ENCODE data around the gene BTRC. TPM values are rescaled to one million over a fixed set of nuclear protein-coding genes. Genes with fewer than 3 reads are reported as not detected.

Gene BTRC
- total RNA-seq, 1 donor from 2014 or later = 19.0 TPM

DNA sequence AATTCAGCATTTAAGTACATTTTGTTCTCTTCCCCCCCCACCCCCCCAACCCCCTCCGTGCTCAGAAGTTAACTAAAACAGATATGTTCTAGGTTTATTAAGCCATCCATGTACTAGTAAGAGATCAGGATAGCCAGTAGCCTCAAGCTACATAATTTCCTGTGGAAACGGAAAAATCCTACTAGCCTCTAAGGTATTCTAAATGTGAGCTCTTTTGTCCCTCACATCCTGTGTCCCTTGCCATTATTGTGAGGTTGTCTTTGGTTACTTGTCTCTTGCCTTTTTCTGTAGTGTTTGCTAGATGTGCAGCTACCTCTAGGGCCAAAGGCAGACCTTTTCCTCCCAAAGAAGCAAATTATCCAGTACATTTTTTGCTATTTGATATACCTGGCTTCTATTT, 92.1 kb downstream of the BTRC start:
- no peak for ATAC-seq

DNA sequence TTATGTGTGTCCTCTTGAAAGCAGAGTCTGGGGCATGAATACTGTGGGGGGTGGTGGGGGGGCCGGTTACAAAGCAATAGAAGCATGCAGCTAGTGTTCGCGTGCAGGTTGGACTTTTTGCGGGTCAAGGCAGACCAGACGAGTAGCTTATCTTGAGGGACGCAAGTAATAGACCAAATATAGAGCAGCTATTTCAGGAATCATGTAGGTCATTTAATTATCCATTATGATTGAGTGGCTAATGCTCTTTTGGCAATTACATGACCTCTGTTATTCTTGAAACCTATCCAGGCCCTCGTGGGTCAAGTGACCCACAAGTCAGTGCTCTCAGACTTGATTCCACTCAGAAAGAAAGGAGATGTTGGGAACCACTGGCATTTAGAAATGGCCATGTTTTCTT, 93.0 kb downstream of the BTRC start:
- ATAC-seq = no peak

DNA sequence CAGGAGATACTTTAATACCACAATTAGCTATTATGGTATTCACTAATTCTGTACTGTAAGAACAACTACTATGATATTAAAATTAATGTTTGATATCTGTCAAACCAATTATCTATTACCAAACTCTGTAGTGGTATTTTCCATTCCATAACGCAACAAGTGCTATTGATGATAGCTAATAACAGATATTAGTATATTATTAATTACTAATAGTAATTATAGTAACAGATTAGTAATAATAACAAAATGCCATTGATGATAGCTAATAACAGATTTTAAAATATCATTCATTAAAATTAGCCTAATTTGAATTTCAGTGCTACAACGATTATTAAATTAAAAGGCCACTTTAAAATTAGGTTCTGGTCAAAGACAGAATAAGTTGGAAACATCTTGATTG, 93.5 kb downstream of the BTRC start:
- ATAC-seq = no peak

DNA sequence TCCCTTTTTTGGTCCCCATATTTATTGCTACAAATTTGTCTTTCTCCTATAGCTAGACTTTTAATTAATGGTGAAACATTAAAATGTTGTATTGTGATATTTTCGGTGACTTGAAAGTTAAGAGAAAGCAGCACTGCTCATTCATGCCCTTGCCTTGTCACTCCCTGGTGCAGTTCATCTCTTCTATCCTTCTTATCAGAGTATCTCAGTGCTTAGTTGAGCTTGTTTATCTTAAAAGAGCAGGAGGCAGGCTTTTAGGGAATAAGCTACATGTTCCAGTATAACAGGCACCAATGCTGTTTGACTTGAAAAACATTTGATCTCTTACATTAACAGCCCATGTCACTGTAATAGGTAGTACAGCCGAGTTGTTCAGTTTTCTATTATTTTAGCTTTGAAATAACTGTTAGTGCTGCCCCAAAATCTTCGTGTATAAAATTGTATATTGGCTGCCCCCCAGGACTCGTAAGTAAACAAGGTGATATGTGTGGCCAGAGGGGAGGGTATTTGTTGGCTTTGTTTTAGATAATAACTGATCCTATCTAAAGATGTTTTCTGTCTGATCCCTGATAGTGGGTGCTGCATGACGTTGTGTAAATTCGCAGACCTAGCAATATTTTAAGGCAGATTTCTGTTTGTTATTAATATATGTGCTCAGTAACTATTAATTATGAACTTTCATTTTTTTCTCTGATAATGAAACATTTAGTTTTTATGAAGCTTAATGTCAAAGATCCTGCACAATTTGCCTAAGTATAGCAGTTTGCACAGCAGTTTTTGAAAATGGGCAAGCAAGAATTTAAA, 96.5 kb downstream of the BTRC start:
- ATAC-seq = no peak

DNA sequence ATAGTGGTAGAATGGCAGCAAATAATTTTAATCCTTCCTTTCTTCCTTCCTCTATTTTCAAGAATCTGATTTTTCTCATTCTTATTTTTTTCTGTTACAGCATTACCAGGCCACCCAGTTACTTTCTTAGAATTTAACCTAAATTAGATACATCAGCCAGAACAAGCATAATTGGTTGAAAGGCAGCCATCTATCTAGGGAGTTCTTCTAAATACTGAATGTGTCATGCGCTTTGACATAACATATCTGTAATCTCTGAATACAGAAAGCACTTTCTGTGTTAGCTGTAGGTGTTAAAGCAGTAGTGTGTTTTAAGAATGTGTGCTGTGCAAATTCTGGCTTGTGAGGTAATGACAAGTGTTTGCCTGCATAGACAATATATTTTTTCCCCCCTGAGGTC, 97.3 kb downstream of the BTRC start:
- no peak for ATAC-seq

DNA sequence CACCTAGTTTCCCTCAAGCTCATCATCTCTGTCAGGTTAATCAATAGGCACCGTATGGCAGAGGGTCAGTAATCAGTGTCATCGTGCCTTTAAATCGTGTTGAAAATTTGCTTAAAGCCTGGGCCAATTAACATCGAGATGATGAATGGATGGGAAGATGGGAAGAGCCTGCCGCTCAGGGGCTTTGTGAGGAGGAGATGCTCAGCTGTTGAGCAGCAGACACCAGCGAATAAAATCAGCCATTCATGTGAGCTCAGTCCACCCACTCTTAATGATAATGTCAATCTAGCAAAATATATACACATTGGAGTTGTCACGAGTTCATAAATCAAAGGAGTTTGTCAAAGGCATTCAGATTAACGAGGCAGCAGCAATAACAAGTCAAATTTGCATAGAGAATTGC, 97.7 kb downstream of the BTRC start:
- no peak for ATAC-seq

DNA sequence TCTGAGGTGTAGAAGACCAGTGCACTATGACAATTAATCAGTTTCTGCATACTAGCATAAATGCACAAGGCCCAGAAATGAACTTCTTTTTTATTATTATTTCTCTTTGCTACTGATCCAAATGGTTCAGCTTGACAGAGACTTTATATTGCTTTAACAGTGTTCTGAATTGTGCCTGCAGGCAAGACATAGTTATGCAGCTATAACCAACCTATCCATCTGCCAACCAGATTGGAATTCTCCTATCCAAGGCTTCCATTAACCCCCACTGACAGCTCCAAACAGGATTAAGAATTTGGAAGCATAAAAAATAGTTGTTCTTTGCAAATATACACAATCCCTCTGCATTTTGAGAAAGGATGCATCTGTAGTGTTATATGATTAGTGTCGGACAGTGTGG, 98.2 kb downstream of the BTRC start:
- no peak for ATAC-seq

DNA sequence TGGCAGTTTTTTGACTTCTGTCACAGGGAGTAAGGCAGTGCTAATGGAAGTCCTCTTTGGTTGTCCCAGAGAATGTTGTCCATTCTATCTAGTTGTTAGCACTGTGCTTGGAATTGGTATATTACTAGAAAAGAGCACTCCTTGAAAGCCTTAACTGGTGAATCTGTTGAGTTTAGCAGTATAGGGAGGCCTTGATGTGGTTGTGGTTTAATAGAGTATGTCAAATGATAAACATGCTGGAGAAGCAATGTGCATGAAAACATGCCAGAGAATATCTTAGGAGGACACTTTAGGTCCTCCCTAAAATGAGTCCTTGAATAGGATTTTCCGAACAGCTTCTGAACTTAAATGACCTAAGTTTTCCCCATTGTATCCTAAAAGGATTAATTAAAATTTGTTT, 98.6 kb downstream of the BTRC start:
- no peak for ATAC-seq

DNA sequence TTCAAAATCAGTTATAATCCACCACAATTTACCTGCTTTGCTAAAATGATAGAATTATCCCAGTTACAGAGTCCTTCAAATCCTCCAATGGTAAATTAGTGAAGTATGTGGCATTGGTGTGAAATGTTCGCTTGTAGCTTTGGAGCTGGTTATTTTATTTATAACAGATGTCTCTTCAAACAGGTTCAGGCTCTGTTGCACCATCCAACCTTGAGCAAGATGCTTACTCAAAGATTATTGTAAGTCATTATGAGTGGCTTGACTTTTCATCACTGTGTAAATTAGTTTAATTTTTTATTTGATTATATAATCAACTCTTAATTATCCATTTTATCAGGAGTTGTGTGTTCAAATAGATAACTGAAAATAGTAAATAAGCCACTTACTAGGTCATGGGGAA, 99.4 kb downstream of the BTRC start:
- ATAC-seq = no peak

DNA sequence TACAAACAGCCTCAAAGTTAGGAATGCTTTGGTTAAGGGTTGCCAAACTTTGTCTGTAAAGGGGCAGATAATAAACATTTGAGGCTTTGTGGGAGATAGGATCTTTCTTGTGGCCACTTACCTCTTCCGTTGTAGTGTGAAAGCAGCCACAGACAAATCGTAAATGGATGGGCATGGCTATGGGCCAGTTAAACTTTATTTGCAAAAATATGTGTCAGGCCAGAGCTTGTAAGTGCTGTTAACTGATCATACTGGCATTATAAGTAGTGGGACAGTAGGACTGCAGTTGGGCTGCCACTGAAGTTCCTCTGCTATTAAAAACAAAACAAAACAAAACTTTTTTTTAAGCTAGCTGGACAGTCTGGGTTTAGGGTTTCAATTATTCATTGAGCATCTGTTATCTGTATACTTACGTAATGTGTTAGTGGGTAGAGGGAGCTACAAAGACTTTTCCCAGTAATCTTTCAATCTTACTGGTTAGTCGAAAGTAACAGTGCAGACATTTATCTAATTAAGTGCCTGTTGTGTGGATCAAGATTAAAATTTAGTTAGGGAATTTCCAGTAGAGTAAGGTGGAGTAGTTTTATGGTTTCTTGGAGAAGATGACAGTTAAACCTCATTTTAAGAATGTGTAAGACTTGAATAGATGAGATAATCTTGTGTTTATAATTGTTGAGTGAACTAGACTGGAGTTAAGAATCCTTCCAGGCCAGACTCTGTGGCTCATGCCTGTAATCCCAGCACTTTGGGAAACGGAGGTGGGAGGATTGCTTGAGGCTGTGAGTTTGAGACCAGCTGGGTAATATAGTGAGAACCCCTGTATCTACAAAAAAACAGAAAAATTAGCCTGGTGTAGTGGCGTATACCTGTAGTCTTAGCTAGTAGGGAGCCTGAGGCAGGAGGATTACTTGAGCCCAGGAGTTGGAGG, 100.1 kb downstream of the BTRC start:
- no peak for ATAC-seq

DNA sequence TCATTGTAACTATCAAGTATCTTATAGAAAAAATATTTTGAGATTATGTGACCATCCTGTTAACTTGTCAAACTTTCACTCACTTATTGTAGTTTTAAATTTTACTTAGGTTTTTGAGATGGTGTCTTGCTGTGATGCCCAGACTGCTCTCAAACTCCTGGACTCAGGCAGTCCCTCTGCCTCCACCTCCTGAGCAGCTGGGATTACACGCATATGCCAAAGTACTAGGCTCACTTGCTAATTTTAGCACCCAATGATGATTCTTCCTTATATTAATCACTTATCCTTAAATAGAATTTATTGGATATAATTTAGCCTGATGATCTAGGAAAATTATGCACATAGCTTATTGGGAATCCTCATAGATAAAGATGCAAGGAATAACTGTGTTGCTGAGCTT, 104.9 kb downstream of the BTRC start:
- ATAC-seq = no peak

DNA sequence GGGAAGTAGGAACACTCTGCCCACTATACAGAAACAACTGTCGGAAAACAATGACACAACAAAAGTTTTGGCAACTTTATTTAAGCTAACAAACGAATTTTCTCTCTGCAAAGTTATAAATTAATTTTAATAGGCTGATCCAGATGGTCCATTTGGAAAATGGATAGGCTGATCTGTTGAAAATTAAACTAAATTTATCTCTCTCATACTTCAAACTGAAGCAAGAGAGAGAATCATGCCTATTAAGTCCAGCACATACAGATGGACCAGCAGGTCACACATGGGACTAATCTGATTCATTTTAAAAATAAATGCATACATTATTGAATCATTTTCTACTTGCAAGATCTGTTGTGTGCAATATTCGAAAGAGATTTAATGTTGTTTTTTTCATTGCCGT, 110.1 kb downstream of the BTRC start:
- ATAC-seq = no peak

DNA sequence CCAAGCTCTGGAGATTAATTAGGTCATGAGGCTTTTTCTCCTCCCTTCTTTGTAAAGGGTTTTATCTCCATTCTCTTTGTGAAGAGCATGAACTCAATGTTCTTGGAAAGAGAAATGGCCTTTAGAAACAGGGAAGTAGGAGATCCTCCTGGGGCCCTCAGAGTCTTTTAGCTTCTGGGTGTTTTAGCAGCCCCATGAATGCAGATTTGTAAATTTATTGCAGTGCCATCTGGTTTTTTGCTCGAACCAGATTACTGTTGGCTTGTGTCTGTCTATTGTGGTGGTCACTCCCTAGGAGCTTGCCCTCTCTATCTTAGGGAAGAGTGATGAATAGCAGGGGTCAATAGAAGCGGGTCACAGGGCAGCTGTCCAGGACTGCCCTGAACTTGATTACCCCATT, 110.6 kb downstream of the BTRC start:
- ATAC-seq = no peak

DNA sequence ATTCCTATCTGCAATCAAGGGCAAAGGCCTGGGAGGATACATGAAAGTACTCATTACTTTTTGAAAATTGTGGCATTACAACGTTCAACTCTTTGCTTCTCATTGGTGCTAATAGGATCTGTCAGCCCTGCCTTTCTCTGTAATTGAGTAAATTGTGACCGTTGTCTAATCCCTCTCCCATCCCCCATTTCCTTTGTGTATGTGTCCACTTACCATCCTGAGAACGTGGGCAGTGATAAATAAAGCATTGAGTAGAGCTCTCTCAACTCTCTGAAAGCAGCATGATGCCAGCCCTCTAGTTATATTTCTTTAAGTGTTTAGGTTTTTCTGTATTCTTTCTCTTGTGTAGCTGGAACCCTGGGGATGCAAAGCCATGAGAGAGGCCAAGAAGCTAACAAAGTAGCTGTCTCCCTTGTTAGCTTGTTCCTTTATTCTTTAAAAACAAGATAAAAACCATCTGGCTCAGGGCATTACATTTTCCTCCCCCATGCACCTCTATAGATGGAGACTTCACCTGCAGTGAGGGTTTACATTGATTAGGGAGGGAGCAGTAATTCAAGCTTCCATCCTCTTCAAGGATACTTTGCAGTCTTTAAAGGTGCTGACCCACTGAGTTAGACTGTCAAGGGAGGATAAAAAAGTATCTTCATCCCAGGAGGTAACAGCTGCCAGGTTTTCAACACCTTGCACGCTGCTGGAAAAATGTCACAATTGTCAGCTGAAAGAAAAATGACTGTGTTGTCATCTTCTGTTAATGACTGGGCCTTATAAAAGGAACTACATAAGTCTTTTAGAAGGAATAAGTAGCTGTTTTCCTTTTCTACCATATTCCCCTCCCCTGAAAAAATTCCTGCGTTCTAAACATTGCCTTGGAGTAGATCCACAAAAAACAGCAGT, 112.3 kb downstream of the BTRC start:
- no peak for ATAC-seq

DNA sequence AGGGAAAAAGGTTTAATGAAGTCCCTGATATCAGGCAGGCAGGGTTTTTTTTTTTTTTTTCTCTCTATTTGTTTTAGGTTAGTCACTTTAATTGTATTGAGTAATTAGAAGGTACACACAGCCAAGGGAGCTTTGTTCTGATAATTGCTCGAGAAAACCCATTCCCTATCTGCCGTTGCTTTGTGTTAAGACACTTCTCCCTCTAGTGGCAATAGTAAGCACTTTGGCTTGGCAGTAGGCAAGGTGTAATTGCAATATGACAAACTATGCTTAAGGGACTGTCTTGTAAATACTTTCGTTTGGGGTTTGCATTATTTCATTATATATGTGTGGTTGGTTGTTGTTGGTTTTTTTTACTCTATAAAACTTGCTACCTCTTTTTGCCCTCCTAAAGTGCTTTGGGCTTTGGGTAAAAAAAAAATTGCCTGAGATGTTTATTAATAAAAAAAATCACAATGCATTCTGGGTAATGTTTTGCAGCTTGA, 113.4 kb downstream of the BTRC start:
- ATAC-seq = peak; percentile 84

DNA sequence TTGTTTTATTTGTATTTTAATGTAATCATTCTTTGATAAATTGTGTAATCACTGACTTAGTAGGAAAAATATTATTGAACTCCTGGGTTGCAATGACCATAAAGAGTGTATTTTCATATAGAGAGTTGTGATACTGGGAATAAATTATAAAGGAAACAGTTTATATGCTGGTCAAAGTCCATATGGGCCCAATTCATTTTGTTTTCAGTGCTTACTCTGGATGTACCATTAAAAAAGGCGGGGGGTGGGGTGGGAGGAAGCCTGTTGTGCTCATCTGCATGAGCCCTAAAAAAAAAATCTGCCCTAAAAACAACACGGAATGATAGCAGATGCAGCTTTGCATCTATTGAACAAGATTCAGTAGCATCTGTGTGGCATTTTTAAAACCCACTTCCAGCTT, 114.2 kb downstream of the BTRC start:
- ATAC-seq = no peak

DNA sequence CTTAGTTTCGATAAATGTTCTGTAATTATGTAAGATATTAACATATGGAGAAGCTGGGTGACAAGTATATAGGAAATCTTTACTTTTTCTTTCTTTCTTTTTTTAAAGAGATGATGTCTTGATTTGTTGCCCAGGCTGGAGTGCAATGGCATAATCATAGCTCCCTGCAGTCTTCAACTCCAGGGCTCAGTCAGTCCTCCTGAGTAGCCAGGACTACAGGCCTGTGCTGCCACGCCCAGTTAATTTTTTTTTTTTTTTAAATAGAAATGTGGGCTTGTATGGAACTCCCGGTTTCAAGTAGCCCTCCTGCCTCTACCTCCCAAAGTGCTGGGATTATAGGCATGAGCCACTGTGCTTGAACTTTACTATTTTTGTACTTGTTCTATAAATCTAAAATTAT, 122.4 kb downstream of the BTRC start:
- ATAC-seq = no peak

DNA sequence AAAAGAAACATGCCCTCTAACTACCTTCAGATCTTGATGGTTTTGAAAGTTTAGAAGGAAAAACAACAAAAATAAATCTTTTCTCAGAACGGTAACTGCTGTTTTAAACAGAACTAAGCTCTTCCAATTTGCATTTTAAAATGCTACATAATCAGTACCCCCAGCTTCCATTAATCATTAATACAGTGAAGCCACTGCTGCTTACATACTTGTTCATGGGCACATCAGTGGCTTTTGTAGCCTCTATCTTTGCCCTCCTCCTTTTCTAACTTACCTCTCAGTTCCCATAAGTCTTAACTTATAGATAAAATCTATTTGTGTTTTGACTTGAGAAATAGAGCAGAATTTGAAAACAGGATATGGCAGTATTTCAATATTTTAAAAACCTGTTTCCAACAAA, 125.0 kb downstream of the BTRC start:
- ATAC-seq = no peak

DNA sequence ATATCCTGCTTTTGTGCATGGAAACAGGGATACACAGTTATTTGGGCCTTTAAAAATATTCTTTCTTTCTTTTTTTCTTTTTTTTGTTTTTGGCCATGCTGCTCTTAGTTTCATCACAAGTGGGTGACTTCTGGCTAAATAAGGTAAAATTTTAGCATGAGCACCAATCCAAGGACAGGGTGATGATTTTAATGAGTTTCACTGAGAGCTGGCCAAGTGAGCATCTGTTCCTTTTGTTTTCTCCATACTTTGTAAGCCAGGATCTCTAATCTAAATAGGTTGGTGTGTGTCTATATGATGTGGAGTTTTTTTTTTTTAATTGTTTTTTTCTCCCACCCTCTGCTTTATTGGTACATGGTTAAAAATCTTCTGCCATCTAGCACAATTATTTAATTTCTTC, 127.3 kb downstream of the BTRC start:
- no peak for ATAC-seq

DNA sequence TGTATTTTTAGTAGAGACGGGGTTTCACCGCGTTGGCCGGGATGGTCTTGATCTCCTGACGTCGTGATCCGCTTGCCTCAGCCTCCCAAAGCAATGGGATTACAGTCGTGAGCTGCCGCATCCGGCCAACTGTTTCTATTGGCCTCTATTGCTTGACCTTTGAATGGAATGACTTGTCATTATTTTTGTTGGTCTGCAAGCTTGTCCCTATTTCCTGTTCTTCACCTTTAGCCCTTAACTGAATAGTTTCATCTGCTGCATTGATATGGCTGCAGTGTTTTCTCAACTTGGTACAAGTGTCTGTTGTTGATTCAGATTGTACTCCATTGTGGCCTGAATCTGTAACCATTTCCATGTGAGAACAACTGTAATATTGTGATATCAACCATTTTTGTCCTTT, 128.6 kb downstream of the BTRC start:
- no peak for ATAC-seq

DNA sequence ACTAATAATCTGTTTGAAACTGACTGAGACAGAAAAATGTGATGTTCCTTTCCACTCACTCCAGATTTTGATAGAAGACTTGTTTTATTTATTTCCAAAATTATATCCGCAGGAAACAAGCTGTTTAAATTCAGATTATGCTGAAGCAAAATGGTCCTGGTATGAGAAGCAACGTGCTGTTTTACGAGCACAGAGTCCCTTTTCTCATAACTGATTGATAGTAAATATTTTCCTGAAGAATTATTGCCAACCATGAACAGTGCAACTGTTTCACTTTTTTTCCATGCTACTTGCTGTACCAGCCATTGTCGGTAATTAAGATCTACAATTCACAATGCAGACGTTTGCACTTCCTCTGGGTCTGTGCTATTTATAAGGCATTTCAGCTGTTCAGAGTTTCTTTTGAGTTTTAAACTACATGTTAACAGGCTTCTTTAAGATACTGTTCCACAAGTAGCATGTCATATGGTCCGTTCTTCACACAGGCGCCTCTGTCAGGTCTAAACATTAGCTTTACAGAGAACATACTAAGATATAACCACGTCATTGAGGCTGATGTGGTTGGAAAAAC, 130.3 kb downstream of the BTRC start:
- ATAC-seq = no peak

DNA sequence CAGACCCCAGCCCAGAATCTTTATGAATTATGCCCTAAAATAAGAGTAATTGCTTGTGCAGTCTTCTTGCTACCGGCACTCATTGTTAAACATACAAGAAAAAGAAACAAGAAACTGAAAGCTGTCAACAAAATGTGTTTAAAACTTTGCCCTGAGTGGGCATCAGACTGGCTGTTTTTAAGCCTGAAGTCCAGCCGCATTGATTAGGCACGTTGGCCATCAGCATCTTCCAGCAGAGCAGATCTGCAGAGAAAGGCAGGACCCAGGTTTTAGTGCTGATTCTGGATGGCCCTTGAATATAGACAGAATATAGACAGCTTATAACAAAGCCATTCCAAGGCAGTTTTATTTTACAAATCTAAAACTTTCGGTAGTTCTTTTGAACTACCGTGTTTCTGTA, 131.2 kb downstream of the BTRC start:
- ATAC-seq = no peak
